GM12865 (cell line): ENCODE measurements around the gene HSPA12A.

Experiments used
- DNase-seq: peaks from one replicate; pipeline ENCODE4 v3.0.0; 2010; ENCODE audit warnings: low read depth
- H3K4me3 ChIP-seq: 2 replicates; pipeline ENCODE4 v1.5.1; 2011; ENCODE audit warnings: mild to moderate bottlenecking, low read depth, low read length, control low read depth
- TF ChIP-seq, protein P1 (sequence below): IDR thresholded peaks from 2 replicates; pipeline ENCODE4 v1.5.1; 2011; ENCODE audit warnings: low read length, control low read depth, low read depth, inconsistent platforms; ENCODE audit not compliant: insufficient read depth; ENCODE audit errors: missing control alignments

The HSPA12A gene

DNA sequence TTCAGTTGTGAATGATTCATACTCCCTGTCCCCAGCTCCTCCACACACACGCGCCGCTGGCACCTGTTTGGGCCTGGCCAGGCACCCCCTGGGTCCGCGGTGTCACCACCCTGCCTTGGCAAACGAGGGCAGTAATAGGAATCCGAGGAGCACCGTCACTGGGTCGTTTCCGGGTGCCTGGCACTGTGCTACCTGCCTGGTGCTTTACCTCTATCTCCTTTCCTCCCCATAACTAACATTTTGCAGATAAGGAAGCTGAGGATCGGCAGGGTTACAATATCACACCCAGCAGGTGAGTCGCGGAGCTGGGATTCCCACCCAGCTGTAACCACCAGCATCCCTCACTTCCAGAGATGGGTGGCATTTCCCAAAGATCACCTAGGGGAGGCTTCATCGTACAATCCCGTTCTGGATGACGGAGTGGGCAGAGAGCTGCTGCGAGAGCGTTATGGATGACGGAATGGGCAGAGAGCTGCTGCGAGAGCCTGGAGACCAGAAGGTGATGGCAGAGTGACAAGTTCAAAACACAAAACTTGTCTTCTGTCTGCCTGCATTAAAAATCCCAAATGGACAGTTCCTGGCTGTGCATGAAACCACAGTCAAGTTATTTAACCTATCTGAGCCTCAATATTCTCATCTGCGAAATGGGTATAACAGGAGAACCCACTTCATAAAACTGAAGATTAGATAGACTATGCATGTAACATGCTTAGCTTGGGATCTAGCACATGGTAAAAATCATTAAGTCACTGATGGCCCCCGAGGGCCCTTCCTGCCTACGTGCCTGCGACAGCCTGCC, 1.1 kb upstream of the HSPA12A start:
- no peak for DNase-seq

DNA sequence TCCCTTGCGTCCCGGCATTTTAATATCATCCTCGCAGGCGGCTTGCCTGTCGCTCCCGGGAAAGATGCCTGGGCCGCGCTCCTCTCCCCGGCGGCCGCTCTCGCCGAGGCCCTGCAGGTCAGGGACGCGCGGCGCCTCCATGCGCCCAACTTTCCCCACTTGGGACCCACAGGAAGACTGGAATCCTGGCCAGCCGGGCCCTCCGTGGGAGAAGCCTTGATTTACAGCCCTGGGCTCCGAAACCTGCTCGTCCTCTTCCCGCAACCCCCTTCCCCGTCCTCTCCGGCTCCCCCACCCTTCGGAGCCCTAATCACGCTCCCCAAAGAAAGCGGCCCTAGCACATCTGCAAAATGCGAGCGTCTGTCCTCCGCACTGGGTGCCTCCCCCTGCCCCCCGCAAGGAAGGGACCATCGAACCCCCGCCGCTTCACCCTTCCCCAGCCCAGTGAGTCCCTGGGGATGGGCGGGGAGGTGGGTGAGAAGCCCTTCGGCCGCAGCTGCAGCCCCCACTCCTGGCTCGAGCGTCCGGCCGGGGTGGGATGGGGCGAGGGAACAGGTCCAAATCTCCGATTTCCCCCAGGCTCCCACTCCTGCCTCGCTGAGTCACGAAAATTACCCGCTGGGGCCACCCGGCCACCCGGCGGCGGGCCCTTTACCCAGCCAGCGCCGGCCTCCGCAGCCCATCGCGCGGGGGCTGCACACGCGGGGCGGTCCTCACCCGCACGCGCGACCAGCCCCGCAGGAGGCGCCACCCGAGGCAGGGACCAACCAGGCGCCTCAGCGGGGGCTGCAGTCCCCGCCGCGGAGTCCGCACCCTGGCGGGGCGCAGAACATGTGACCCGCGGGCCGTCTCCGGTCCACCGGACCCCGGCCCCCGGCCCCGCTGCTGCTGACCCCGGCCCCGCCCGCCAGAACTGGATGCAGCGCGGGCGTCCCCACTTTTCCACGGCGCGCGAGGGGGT, 695 bp downstream of the HSPA12A start:
- no peak for DNase-seq
- no peak overlapping the region; the same call in 1 of the 2 replicates for H3K4me3 ChIP-seq

More for the DNA sequence above, 1.1 kb upstream of the HSPA12A start:
- H3K4me3 ChIP-seq, result no peak overlapping the region
- TF ChIP-seq, protein P1, sequence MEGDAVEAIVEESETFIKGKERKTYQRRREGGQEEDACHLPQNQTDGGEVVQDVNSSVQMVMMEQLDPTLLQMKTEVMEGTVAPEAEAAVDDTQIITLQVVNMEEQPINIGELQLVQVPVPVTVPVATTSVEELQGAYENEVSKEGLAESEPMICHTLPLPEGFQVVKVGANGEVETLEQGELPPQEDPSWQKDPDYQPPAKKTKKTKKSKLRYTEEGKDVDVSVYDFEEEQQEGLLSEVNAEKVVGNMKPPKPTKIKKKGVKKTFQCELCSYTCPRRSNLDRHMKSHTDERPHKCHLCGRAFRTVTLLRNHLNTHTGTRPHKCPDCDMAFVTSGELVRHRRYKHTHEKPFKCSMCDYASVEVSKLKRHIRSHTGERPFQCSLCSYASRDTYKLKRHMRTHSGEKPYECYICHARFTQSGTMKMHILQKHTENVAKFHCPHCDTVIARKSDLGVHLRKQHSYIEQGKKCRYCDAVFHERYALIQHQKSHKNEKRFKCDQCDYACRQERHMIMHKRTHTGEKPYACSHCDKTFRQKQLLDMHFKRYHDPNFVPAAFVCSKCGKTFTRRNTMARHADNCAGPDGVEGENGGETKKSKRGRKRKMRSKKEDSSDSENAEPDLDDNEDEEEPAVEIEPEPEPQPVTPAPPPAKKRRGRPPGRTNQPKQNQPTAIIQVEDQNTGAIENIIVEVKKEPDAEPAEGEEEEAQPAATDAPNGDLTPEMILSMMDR, result no peak

DNA sequence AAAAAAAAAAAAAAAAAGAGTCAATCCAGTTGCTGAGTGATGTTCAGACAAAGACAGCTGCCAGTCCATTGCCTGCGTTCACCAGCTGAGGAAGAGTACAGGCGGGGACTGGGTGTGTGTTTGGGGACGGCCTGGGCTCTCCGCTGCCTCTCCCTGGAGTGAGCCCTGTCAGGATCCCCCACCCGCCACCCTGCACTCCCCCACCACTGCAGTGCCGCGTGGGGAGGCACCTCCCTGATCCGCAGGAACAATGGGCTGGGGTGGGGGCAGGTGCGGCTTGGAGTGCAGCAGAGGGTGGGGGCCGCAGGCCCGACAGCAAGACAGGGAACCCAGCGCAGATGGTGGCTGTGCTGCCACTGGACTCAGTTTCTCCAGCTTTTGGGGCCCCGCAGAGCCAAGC, 1.4 kb downstream of the HSPA12A start:
- TF ChIP-seq, protein P1, result no peak
- no peak for DNase-seq
- H3K4me3 ChIP-seq, result no peak overlapping the region

More for the DNA sequence above, 695 bp downstream of the HSPA12A start:
- TF ChIP-seq, protein P1, result no peak

DNA sequence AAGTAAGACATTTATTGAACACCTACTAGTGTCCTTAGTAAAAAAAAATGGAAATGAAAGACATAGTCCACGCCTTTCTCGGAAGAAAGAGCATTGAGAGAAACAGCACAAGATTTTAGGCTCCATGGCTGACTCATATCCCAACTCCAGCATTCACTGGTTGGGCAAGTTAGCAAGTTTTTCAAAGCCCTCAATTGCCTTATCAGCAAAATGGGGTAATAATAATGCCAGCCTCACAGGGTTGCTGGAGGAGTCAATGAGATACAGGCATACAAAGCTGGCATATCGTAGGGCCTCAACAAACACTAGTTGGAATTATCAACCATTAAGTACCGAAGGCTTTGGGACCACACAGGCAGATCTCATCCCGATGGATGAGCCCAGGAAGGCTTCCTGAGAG, 4.0 kb downstream of the HSPA12A start:
- TF ChIP-seq, protein P1, result no peak
- DNase-seq, result no peak
- no peak overlapping the region for H3K4me3 ChIP-seq

DNA sequence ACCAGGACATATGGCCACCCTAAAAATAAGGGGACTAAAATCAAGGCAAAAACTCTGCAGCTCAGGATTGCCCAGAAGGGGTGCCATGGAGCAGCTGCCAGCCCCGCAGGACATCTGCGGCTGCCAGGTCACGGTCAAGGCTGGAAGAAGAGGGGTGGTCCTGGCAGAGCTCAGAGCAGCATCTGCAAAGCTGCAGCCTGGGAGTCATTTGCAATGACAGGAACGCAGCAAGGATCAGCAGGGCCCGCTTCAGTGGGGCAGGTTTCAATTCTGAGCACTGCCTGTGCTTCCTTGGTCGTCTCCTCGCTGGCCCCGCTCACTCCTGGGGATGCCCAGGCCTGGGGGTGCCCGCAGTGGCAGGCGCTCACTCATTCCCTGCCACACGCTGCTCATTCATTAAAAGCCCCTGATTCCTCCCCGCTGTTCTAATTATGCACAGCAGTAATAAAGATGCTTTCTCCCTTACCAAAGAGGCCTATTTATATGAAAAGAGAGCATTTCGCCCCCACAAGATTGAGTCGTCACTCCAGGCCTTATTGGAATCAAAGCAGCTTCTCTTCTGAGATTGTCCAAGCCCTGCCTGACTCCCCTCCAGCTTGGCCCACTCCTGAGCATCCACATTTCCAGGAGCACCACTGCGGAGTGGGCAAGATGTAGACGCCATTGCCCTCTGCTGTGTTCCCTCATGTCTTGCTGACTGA, 4.6 kb downstream of the HSPA12A start:
- DNase-seq, result no peak
- TF ChIP-seq, protein P1, result no peak
- H3K4me3 ChIP-seq, result no peak overlapping the region

DNA sequence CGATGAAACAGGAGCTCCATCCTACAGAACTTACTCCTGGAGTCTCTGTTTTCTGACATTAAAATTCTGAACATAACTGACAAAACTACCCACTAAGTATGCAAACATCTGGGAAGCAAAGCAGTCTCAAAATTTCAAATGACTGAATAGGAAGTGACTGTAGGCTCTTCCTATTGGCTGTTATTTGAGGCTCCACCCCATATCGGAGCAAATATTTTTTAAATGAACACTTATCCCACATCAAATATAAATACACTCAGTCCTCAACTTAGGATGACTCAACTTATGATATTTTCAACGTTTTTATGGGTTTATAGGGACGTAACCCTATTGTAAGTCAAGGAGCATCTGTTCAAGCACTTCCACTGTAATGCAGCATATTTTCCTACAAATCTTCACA, 8.8 kb downstream of the HSPA12A start:
- TF ChIP-seq, protein P1, result no peak
- H3K4me3 ChIP-seq, result no peak overlapping the region
- DNase-seq, result no peak
